ENCODE measurements around the gene GTF2F2. TPM values are rescaled to one million over a fixed set of nuclear protein-coding genes. Genes with fewer than 3 reads are reported as not detected.

Gene GTF2F2
- total RNA-seq, 1 donor from 2014 or later = 19.9 TPM

- Mint-ChIP-seq H3K4me3 (no peak overlapping the region), H3K27me3 (ENCODE audit: low read depth) (no peaks in the 10 kb centered on the region), H3K27ac (no peak overlapping the region), H3K4me1 (peaks cover 20% of the 10 kb centered on the region), H3K9me3 (no peaks in the 10 kb centered on the region), H3K36me3 (no peaks in the 10 kb centered on the region)
- no peak for DNase-seq (ENCODE audit: low spot score in 2 of 2, unreplicated experiment in 2 of 2)
- TF ChIP-seq CTCF (IDR thresholded peaks at IDR 0.05; ENCODE audit: unreplicated experiment) = no peak
Observed at GRCh38 chr13:45109102-45109720, 11.1 kb upstream of the GTF2F2 start.

- Mint-ChIP-seq H3K4me1 (peaks cover 10% of the 10 kb centered on the region), H3K27me3 (ENCODE audit: low read depth) (no peaks in the 10 kb centered on the region), H3K9me3 (no peaks in the 10 kb centered on the region), H3K4me3 (no peak overlapping the region), H3K36me3 (no peaks in the 10 kb centered on the region), H3K27ac (no peak overlapping the region)
- no peak for TF ChIP-seq CTCF (IDR thresholded peaks at IDR 0.05; ENCODE audit: unreplicated experiment)
- DNase-seq (ENCODE audit: low spot score in 2 of 2, unreplicated experiment in 2 of 2) = no peak
Observed at GRCh38 chr13:45113233-45114224, 6.8 kb upstream of the GTF2F2 start.

- TF ChIP-seq CTCF (IDR thresholded peaks at IDR 0.05; ENCODE audit: unreplicated experiment) = no peak
- no peaks in the 10 kb centered on the region for H3K27me3 Mint-ChIP-seq (ENCODE audit: low read depth)
- no peak for DNase-seq (ENCODE audit: low spot score in 2 of 2, unreplicated experiment in 2 of 2)
- H3K4me3 Mint-ChIP-seq = no peak overlapping the region
- peaks cover 2% of the 10 kb centered on the region for H3K4me1 Mint-ChIP-seq
- no peaks in the 10 kb centered on the region for H3K36me3 Mint-ChIP-seq
- no peak overlapping the region for H3K27ac Mint-ChIP-seq
- H3K9me3 Mint-ChIP-seq = no peaks in the 10 kb centered on the region
Observed at GRCh38 chr13:45119469-45119990, 780 bp upstream of the GTF2F2 start.

GRCh38 chr13:45120967-45121831 is 889 bp downstream of the GTF2F2 start:
- no peak overlapping the region for H3K27ac Mint-ChIP-seq
- H3K4me3 Mint-ChIP-seq = no peak overlapping the region
- DNase-seq (ENCODE audit: low spot score in 2 of 2, unreplicated experiment in 2 of 2) = no peak
- TF ChIP-seq CTCF (IDR thresholded peaks at IDR 0.05; ENCODE audit: unreplicated experiment) = no peak
- H3K27me3 Mint-ChIP-seq (ENCODE audit: low read depth) = no peaks in the 10 kb centered on the region
- H3K9me3 Mint-ChIP-seq = no peaks in the 10 kb centered on the region
- H3K4me1 Mint-ChIP-seq = peaks cover 2% of the 10 kb centered on the region
- H3K36me3 Mint-ChIP-seq = no peaks in the 10 kb centered on the region

DNA sequence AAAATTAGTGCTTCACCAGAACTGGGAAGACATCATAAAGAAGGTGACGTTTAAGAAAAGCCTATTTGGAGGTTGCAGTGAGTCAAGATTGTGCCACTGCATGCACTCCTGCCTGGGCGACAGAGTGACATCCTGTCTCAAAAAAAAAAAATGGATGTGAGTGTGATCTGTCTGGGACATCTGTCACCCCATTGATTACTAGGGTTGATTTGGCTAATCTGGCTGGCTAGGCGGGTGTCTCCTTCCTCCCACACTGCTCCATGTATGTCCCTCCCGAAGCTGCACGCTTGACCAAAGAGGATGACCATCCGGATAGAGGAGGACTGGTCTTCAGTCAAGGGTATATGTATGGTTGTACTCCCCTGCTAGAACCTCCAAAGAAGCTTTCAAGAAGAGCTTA is 2.6 kb downstream of the GTF2F2 start:
- Mint-ChIP-seq H3K9me3 (no peaks in the 10 kb centered on the region), H3K4me1 (peaks cover 2% of the 10 kb centered on the region), H3K4me3 (no peak overlapping the region), H3K36me3 (no peaks in the 10 kb centered on the region), H3K27ac (no peak overlapping the region), H3K27me3 (ENCODE audit: low read depth) (no peaks in the 10 kb centered on the region)
- no peak for TF ChIP-seq CTCF (IDR thresholded peaks at IDR 0.05; ENCODE audit: unreplicated experiment)
- DNase-seq (ENCODE audit: low spot score in 2 of 2, unreplicated experiment in 2 of 2) = no peak
